IMR-90 (cell line): Measurements from ENCODE around the gene ZNF132.

Experiments
- CEBPB ChIP-seq: IDR thresholded peaks from 2 replicates; pipeline ENCODE4 v1.6.1; 2012; ENCODE audit warnings: low read depth, low read length, improper control_type of control experiment
- CTCF ChIP-seq: conservative IDR thresholded peaks from 2 replicates; pipeline ENCODE4 v1.5.1; 2012; ENCODE audit warnings: mild to moderate bottlenecking, low read depth, low read length, improper control_type of control experiment
- MAFK ChIP-seq: IDR thresholded peaks from 2 replicates; pipeline ENCODE4 v1.6.1; 2012; ENCODE audit warnings: low read depth, low read length, improper control_type of control experiment
- RFX5 ChIP-seq: IDR thresholded peaks from 2 replicates; pipeline ENCODE4 v1.8.0; 2012; ENCODE audit warnings: low read depth, mild to moderate bottlenecking, low read length, moderate library complexity
- USF2 ChIP-seq: fragments of 150-350 bp; IDR thresholded peaks from 2 replicates; pipeline ENCODE4 v1.6.1; 2017; ENCODE audit warnings: mild to moderate bottlenecking, antibody characterized with exemption, low read length, low read depth

DNA sequence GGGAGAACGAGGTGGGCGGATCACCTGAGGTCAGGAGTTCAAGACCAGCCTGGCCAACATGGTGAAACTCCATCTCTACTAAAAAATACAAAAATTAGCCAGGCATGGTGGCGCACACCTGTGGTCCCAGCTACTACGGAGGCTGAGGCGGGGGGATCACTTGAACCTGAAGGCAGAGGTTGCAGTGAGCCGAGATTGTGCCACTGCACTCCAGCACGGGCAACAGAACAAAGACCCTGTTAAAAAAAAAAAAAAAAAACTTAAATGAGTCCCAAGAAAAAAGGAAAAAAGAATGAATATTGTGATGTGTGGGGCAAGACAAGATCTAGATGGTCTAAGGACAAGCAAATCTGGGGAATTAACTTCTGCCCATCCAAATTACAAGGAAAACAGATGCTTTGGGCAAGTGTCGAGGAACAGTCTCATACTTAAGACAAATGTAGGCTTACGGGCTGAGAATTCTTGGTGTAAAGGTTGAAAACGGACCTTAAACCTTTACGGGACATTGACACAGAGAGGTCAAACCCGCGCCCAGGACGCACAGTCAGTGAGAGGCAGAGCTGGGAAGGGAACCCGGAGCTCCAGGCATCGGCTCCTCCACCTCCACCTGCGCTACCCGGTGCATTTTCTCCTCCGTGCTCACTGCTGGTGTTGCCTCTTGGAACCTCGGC lies 26.3 kb upstream of the ZNF132 start:
- no peak for TF ChIP-seq CEBPB
- no peak for TF ChIP-seq USF2
- no peak for TF ChIP-seq MAFK
- no peak for TF ChIP-seq CTCF
- TF ChIP-seq RFX5 = no peak
